Stimulated activated CD4-positive, alpha-beta T cell treated with anti-CD3 and anti-CD28 coated beads, Interleukin-1b, Interleukin-23, amount 100 ng/mL, for 24 hours (primary cell): ENCODE measurements around the gene PALS2.
A peak's percentile ranks its signal among the peaks of the same experiment; 100 is the strongest.

ENCODE experiments used
- DNase-seq, 4 experiments: peaks; one replicate each; pipeline ENCODE4 v3.0.0-alpha.2; 2020; ENCODE audit warnings: low read depth in 4 of 4, low spot score in 1 of 4

The PALS2 gene

GRCh38 chr7:24572997-24573553 is at the start of gene PALS2:
PALS2 (plus strand) TSS chr7:24573452; CDS start chr7:24623668, 50,216 bp downstream.
- peak; percentile 41 to 65 (median 60) for DNase-seq

- DNase-seq = no peak
These were observed 42.0 kb upstream of the PALS2 start for GRCh38 chr7:24531255-24531654.

GRCh38 chr7:24536682-24537081 is 36.6 kb upstream of the PALS2 start:
- no peak for DNase-seq

GRCh38 chr7:24540956-24541355 is 32.3 kb upstream of the PALS2 start:
- no peak for DNase-seq

- DNase-seq = no peak
These were observed 28.0 kb upstream of the PALS2 start for GRCh38 chr7:24545215-24545614.

- DNase-seq = no peak
These were observed 24.9 kb upstream of the PALS2 start for GRCh38 chr7:24548390-24548789.

- no peak for DNase-seq
These were observed 23.3 kb upstream of the PALS2 start for GRCh38 chr7:24549991-24550390.

GRCh38 chr7:24555184-24555583 is 18.1 kb upstream of the PALS2 start:
- DNase-seq = no peak

- no peak for DNase-seq
These were observed 17.5 kb upstream of the PALS2 start for GRCh38 chr7:24555719-24556118.

- DNase-seq = no peak
These were observed 12.5 kb upstream of the PALS2 start for GRCh38 chr7:24560772-24561171.

GRCh38 chr7:24566274-24566673 is 7.0 kb upstream of the PALS2 start:
- DNase-seq = no peak

GRCh38 chr7:24570983-24571382 is 2.3 kb upstream of the PALS2 start:
- DNase-seq = no peak

GRCh38 chr7:24572016-24572392 is 1.2 kb upstream of the PALS2 start:
- DNase-seq = no peak

- no peak for DNase-seq
These were observed 757 bp upstream of the PALS2 start for GRCh38 chr7:24572393-24572996.

GRCh38 chr7:24573554-24574338 is 494 bp downstream of the PALS2 start:
- peak in 3 of 4 experiments; percentile 12 to 23 (median 16) for DNase-seq

GRCh38 chr7:24574386-24574785 is 1.1 kb downstream of the PALS2 start:
- no peak for DNase-seq

- no peak for DNase-seq
These were observed 1.7 kb downstream of the PALS2 start for GRCh38 chr7:24574950-24575349.

- no peak for DNase-seq
These were observed 3.1 kb downstream of the PALS2 start for GRCh38 chr7:24576171-24577025.

GRCh38 chr7:24578052-24578451 is 4.8 kb downstream of the PALS2 start:
- no peak for DNase-seq

- no peak for DNase-seq
These were observed 7.2 kb downstream of the PALS2 start for GRCh38 chr7:24580283-24580946.

- no peak for DNase-seq
These were observed 8.9 kb downstream of the PALS2 start for GRCh38 chr7:24582166-24582565.
